GM18505 (cell line): ENCODE results near the gene PHLDB1.

ENCODE experiments used
- ATAC-seq: cut with Tn5 transposase; IDR thresholded peaks from one replicate; pipeline ENCODE4 v1.9.1; 2021; ENCODE audit not compliant: unreplicated experiment
- POLR2A ChIP-seq: IDR thresholded peaks from 4 replicates; pipeline ENCODE4 v1.6.1; 2011; ENCODE audit warnings: borderline replicate concordance; ENCODE audit not compliant: insufficient read depth, insufficient read length; ENCODE audit errors: extremely low read depth

PHLDB1 gene

DNA sequence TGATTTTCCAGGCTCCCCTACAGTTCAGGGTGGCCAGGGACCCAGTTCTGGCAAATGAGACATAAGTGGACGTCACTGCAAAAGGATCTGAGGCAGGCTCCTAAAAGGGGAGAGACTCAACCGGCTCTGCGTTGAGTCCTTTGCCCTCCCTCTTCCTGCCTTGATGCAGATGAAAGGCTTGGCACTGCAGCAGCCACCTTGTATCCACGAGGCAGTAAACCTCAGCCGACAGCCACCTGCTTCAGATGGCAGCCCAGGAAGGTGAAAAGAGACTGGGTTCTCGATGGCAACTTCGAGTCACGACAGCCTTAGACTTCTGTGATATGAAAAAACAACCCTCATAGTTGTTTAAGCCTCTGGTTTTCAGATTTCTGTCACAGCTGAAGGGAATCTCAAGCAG is 86.8 kb downstream of the PHLDB1 start:
- ATAC-seq = no peak

DNA sequence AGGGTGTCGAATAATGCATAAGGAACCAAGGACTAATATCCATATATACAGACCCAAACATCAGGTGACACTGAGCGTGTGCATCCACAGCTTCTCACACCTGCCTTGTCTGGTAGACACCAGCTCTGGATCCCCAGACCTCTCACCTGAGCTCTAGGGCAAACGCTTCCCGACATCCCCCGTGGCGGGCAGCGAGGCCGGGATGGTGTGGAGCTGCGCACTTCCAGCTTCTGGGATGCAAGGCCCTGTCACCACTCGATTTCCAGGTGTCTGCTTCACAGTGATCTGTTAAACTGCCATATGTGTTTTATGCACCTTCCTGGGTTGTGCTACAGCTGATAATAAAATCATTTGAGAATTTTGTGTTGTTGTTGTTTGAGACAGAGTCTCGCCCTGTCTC is 87.4 kb downstream of the PHLDB1 start:
- TF ChIP-seq POLR2A = no peak
- no peak for ATAC-seq

More for the DNA sequence above, 86.8 kb downstream of the PHLDB1 start:
- no peak for TF ChIP-seq POLR2A

DNA sequence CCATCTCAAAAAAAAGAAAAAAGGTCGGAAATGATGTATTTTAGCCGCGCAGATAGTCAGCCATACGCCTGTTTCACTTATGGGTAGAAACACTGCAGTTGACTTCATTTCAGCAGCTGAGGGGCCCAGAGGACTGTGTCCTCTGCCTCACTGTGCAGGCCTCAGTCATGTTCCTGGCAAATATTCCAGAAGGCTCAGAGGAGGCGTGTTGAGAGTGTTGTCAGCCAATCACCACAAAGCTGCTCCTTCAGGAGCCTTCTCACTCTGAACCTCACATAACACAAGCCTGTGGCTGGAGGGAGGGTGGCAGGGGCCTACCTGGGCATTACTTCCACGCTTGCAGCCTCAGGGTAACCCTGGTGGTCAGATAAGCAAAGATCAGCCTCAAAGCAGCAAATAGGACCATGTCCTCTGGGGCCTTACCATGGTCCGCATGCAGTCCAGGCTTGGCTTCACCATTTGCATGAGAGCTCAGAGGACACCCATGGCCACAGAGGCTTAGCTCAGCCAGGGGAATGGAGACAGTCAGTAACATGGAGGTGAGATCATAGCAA is 89.3 kb downstream of the PHLDB1 start:
- peak; percentile 25 for TF ChIP-seq POLR2A
- no peak for ATAC-seq

DNA sequence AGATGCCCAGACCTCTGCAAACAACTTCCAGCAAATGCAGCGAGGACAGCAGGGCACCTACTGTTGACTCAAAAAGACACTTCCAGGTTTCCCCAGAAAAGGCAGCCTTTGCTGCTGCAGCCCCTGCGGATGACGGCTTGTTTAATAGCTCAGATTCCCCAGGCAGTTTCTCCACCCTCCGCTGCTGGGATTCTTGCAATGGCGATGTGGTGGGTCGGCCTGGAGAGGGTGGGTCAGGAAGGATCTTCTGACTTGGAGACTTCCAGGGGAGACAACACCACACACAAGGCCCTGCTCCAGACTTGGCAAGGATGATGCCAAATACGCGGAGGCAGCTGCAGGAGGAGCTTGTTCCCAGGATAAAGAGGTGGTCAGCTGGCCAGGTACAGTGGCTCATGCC is 89.9 kb downstream of the PHLDB1 start:
- no peak for ATAC-seq
- no peak for TF ChIP-seq POLR2A

DNA sequence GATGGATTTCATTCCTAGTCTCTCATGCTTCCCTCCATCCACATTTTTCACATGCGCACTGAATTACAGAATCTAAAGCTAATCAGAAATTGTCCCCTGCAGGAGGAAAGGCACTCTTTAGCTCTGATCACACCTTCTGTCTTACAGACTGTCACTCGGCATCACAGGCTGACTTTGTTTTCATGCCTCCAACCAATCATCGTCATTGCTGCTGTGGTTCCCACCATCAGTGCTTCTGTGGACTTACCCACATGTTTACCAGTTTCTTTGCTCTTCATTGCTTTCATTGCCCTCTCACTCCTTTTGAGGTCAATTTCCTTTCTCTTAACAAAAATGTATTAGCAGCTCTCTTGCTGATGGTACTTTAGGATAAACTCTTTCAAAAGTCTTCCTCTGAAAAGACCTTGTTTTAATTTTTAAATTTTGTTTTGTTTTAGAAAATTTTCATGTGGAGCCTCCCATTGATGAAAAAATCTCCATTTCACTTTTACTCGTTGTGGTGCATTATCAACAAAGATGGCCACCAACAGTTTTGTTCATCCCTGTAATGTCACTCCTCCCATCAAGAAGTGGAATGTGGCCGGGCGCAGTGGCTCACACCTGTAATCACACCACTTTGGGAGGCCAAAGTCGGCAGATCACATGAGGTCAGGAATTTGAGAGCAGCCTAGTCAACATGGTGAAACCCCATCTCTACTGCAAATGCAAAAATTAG is 92.2 kb downstream of the PHLDB1 start:
- TF ChIP-seq POLR2A = no peak
- no peak for ATAC-seq

DNA sequence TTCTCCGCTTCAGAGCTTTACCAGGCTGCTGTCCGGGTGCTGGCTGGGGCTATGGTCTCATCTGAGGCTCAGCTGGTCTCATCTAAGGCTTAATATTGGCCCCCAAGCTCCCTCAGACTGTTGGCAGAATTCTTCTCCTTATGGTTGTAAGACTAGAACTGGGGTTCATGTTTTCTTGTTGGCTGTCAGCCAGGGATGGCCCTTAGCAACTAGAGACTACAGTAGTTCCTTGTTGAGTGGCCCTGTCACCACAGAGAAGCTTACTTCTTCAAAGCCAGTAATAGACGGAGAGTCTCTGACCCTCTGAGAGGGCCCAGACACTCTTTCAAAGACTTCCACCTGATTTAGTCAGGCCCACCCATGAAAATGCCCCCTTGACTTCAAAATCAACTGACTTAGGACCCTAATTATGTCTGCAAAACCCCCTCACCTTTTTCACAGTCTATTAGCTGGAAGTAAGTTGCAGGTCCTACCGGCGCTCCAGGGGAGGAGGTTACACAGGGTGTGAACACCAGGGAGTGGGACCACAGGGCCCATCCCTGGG is 96.2 kb downstream of the PHLDB1 start:
- no peak for ATAC-seq
- TF ChIP-seq POLR2A = no peak

DNA sequence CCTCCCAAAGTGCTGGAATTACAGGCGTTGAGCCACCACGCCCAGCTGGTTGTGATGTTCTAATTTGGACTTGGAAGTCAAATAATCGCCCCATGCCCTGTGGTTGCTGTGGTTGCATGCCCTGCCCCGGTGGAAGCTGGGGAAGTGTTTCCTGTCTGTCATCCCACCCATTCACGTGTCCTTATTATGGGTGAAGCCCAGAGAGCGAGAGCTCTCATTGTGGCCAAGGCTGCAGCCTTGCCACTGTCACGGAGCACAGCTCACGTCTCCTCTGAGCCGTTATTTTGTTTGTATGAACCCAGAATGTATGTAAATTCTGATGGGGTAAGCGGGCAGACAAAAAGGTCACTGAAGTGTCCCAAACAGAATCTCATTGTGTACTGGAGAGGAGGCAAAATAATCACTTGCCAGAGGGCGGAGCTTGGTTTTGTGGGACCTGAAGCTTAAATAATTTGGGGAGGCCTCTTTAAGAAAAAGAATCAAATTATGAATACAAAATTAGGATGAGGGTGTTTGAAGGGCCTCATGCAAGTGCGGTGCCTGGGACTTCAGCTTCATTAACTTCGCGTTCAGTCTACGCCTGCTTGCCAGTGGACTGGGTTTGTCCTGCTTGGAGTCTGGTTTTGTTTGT is 97.8 kb downstream of the PHLDB1 start:
- ATAC-seq = no peak
- no peak for TF ChIP-seq POLR2A

DNA sequence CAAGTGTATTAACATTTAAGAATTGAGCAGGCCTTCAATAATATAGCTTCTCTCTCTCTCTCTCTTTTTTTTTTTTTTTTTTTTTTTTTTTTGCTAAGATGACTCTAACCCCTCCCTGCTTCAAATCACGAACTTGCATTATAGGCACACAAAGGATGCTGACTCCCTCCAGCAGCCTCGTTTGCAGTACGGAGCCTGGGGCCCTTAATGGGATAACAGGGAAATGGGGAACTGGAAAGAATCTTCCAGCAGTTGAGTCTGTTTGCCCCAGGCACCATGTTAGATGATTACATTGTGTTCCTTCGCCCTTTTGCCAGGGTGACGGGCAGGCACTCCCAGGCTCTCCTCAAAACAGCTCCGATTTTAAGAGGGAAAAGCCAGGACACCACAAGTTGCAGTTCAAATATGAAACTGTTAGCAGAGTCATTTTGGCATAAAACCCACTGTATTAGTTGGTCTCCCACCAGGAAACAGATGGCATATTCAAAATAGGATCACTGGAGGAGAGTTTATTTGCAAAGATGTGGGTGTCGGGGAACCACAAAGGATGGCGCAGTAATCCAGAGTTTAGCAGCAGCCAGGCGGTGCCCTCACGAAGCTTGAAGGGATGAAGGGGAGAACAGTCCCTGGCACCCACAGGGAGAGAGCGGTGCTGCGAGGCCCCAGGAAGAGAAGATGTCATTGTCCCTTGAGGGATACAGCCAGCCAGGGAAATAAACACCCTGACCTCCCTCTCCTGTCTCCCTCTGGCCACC is 98.6 kb downstream of the PHLDB1 start:
- TF ChIP-seq POLR2A = no peak

DNA sequence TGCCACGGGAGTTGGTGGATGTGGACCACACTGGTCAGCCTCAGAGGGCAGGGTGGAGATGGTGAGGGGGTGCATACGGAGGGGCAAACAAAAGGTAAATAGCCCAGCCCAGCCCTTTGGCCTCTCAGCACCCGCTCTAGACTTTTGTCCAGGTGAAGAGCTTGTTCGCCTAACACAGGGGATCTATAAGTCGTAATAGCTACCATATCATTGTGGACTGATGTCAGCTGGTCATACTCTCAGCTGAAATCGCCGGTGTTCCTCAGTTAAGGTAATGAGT is 99.1 kb downstream of the PHLDB1 start:
- ATAC-seq = no peak
- TF ChIP-seq POLR2A = no peak

More for the DNA sequence above, 98.6 kb downstream of the PHLDB1 start:
- ATAC-seq = no peak
